AG09319 (cell line): Measurements from ENCODE around the gene MRPS35.

Source experiments
- DNase-seq: peaks from one replicate; pipeline ENCODE4 v3.0.0-alpha.2; 2010; ENCODE audit warnings: low read depth; ENCODE audit errors: extremely low read depth
- CTCF ChIP-seq: IDR thresholded peaks from 2 replicates; pipeline ENCODE4 v1.5.1; 2011; ENCODE audit warnings: low read depth, mild to moderate bottlenecking, inconsistent platforms, low read length, moderate library complexity

Gene MRPS35

DNA sequence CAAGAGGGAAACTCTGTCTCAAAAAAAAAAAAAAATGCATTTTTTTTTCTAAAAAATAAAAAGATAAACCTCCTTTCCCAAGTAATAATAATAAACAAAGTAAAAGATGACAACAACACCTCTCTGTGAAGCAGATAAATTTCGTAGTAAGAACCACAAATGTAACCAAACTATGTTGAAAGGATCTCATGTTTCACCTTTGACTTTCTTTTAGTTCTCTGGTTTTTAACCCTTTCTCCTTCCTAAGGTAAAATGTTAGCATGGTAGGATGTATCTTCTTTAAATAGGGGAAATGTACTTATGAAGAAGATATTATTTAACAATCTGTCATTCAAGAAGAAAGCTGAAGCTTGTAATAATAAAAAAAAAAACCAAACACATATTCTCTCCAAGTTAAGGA lies 67.6 kb downstream of the MRPS35 start:
- no peak for TF ChIP-seq CTCF

GRCh38 chr12:27779416-27779919 lies 68.8 kb downstream of the MRPS35 start:
- DNase-seq: no peak
- no peak for TF ChIP-seq CTCF

More for the DNA sequence above, 67.6 kb downstream of the MRPS35 start:
- no peak for DNase-seq

DNA sequence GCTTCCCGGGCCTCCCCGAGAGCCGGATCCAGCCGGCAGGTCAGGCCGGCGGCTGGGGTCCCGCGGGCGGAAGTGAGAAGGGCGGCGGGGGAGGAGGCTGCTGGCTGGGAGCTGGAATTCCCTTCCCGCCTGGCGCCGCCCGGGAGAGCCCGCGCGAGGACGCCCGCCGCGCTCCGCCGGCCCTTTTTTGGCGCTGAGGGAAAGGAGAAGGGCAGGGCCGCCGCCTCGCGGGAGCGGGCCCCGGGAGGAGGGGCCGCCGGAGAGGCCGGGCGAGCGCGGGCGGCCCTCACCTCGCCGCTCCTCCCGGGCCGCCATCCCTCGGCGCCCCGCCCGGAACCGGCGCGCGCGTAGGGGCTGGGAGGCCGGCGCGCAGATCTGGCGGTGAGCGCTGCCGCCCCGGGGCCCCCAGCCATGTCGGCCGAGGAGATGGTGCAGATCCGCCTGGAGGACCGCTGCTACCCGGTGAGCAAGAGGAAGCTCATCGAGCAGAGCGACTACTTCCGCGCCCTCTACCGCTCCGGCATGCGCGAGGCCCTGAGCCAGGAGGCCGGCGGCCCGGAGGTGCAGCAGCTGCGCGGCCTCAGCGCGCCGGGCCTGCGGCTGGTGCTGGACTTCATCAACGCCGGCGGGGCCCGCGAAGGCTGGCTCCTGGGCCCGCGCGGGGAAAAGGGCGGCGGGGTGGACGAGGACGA lies 69.4 kb downstream of the MRPS35 start, which contains the start of the genes KLHL42 and MANSC4:
TSS of gene KLHL42 (plus strand) at position 314 of the 692 bp plus-strand sequence. CDS start at position 412, 98 bp downstream.
TSS of gene MANSC4 (minus strand) at position 317 of the 692 bp plus-strand sequence. CDS start 8,960 bp downstream, outside the sequence.
- DNase-seq: peak; percentile 40
- no peak for TF ChIP-seq CTCF

DNA sequence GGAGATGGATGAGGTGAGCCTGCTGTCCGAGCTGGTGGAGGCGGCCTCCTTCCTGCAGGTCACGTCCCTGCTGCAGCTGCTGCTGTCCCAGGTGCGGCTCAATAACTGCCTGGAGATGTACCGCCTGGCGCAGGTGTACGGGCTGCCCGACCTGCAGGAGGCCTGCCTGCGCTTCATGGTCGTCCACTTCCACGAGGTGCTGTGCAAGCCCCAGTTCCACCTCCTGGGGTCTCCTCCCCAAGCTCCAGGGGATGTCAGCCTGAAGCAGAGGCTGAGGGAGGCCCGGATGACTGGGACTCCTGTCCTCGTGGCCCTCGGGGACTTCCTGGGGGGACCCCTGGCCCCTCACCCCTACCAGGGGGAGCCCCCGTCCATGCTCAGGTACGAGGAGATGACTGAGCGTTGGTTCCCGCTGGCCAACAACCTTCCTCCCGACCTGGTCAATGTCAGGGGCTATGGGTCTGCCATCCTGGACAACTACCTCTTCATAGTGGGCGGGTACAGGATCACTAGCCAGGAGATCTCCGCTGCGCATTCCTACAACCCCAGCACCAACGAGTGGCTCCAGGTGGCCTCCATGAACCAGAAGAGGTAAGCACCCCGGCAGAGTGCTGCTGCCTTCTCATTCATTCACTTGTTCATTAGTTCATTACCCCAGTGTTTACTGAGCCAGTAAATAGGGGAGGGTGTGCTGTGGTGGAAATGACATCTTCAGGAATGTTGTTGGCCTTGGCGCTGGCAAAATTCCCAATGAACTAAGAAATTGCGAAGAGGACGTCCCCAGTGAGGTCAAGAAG lies 70.2 kb downstream of the MRPS35 start:
- TF ChIP-seq CTCF: no peak
- DNase-seq: no peak

DNA sequence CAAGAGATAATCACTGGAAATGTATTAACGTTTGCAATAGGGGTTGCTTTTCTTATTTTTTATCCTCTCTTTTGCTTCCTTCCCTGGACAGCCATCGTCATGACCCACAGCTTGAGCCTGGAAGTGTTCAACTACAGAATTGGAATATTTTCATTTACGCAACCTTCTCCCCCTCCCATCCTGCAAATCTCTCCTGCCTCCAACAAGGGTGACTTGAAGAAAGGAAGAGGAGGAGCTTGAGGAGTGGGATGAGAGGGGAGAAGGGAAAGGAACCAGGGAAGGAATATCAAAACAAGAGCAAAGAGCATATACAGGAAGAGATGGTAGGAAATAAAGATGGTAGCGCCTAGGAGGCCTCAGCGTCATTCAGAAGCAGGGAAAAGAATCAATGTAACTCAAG lies 71.0 kb downstream of the MRPS35 start:
- DNase-seq: no peak
- no peak for TF ChIP-seq CTCF

- no peak for TF ChIP-seq CTCF
- DNase-seq: no peak
Measured at GRCh38 chr12:27782481-27782880, 71.8 kb downstream of the MRPS35 start.

GRCh38 chr12:27785882-27786570 lies 75.4 kb downstream of the MRPS35 start:
- no peak for DNase-seq
- TF ChIP-seq CTCF: no peak
